ENCODE data around the gene CD82. TPM values are rescaled to one million over a fixed set of nuclear protein-coding genes. Genes with fewer than 3 reads are reported as not detected.

Gene CD82
- polyA plus RNA-seq, 12 donors = 44.3 to 1,338 (median 68.5) TPM

DNA sequence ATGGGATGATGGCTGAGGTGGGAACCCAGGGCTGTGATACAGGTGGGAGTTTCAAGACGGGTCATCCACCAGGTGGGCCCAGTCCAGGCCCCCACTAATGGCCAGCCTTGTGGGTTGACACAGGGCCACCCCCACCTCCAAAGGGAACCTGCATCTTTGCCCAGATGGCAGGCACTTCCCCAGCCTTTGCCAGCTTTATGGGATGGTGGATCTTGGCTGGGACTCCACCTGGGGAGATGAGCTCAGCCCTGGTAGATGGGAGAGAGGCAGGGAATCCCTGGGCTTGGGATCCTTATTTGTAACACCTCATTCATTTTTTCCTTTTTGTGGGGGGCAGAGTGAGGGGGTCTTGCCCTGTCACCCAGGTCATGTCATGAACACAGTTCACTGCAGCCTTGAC is 33.4 kb downstream of the CD82 start:
- DNase-seq = no peak

GRCh38 chr11:44600261-44600660 is 34.8 kb downstream of the CD82 start:
- DNase-seq = no peak

DNA sequence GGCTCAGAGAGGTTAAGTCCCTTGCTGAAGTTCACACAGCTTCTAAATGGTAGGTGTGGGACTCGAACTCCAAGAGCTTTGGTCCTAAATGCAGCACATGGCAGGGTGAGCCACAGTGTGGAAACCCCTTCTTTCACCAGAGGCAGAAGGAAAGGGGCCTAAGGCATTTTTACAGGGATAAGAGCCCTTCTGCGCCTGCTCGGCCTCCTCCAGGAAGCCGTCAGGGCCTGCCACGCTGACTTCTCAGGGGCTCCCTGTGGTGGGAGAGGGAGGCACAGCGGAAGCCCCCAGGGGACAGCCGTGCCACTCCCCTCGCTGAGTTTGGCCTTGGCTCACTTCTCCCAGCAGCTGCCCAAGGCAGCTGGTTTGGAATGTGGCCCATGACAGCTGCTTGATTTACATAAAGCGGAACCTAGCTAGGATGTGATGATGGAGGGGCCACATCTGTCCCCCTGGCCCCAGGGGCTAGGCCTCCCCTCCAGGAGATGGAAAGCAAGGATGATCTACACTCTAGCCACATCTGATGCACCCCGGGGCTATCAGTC is 35.4 kb downstream of the CD82 start:
- DNase-seq = peak; percentile 68

GRCh38 chr11:44601471-44602370 is 36.3 kb downstream of the CD82 start:
- no peak for DNase-seq

DNA sequence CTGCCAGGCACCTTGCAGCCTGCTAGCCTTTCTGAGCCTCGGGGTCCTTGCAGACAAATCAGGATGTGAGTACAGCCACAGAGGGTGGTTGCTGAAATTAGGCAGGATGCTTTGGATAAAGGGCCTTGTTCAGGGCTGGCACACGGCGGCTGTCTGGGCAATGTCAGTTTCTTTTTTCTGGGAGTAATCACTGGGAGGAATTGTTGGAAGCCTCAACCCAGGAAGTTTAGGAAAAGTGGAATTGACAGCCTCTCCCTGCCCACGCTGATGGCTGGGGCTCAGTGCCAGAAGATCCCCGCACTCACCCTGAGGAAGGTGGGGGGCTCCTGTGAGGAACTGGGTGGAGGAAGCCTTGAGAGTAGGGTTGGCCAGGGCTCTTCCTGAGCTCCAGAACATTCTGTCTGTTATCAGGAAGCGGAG is 37.4 kb downstream of the CD82 start:
- DNase-seq = no peak

GRCh38 chr11:44604171-44604581 is 38.7 kb downstream of the CD82 start:
- no peak for DNase-seq

GRCh38 chr11:44605068-44605708 is 39.7 kb downstream of the CD82 start:
- DNase-seq = no peak

DNA sequence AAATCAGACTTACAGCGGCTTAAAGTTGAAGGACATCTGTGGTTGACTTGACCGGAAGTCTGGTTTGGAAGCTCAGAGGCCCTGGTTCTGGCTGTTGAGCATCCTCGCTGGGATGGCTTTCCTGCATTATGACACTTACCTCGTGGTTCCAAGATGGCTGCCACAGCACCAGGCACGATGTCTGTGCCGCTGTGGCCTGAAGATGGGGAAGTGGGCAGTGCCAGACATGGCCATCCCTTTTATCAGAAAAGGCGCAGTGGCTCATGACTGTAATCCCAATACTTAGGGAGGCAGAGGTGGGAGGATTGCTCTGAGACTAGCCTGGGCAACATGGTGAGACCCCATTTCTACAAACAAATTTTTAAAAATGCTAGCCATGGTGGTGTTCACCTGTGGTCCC is 40.5 kb downstream of the CD82 start:
- DNase-seq = no peak

DNA sequence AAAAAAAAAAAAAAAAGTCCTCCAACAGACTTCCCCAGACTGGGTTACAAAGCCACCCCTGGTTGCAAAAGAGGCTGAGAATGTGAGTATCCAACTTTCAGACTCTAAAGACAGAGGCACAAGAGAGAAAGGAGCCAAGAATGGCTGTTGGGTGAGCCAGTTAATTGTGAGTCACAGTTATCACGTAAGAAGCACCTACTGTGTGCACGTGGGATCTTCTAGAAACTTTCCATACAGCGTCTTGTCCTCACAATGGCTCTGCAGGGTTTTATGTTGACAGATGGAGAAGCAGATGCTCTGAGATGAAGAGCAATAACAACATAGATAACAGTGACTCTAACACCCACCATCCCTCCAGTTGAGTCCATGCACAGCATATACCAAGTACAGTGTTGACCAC is 41.0 kb downstream of the CD82 start:
- DNase-seq = no peak

GRCh38 chr11:44607319-44607962 is 42.0 kb downstream of the CD82 start:
- DNase-seq = no peak

- no peak for DNase-seq
Measured at GRCh38 chr11:44607987-44608386, 42.5 kb downstream of the CD82 start.

GRCh38 chr11:44608651-44608990 is 43.2 kb downstream of the CD82 start:
- no peak for DNase-seq

DNA sequence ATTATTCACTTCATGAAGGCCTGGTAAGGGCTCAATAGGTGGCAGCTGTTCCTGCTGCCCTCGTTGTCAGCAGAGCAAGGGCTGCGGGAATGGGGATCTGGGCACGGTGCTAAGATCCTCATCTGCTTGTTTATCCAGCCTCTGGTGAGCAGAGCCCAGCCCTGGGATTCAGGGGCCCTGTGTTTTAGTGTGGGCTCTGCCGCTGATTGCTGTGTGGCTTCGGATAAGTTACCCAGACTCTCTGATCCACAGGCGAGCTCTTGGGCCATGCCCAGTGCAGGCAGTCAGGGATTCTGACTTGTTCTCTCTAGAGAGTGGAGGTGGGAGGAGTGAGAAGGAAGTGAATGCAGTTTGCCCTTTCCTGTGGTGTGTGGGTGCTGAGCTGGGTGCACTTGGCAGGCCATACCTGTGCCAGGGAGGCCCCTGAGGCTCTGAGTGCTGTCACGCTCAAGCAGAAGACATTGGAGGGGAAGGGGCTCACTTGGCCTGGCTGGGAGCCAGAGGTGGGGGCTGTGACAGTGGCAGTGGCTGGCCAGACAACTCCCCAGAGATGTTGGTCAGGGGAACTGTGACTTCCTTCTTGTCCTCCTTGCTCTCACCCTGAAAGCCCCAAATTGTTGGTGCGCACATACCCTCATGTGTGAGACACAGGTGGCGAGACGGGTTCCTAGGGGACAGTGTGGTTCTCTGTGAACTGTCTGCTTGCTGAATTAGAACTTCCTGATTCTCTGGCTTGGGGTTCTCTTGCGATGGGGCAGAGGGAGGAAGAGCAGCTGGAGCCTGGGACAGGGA is 43.7 kb downstream of the CD82 start:
- no peak for DNase-seq

DNA sequence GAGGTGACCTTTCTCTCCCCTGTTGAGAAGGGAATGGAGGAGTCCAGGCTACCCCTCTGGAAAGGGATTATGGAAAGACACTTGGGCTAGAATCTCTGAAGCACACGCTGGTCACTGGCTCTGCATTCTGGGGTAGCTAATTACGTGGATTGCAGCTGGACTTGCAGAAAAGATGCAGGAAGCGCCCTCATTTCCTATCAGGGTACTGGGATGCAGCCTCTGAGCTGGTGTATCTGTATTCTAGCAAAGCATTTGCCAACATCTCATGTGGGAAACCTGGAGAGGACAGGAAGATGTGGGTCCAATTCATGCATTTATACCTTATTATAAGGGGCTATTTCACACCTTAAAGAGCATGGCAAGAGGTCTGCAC is 44.3 kb downstream of the CD82 start:
- no peak for DNase-seq

GRCh38 chr11:44610186-44610955 is 44.9 kb downstream of the CD82 start:
- DNase-seq = no peak

DNA sequence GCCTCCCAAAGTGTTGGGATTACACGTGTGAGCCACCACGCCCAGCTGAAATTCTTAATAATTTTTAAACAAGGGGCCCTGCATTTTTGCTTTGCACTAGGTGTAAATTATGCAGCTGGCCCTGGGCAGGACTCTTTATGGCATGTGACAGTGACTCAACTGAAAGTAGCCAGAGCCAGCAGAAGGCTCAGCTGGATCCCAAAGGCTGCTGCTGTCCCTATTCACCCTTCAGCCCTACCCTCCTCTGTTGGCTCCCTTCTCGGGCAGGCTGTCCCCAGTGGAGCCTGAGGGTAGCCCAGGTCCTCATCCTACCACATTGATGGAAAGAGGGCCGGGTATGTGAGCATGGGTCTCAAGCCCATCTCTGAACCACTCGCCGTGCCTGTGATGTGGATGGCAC is 45.6 kb downstream of the CD82 start:
- DNase-seq = no peak

GRCh38 chr11:44611687-44612434 is 46.4 kb downstream of the CD82 start:
- no peak for DNase-seq

GRCh38 chr11:44613153-44613552 is 47.7 kb downstream of the CD82 start:
- DNase-seq = no peak

DNA sequence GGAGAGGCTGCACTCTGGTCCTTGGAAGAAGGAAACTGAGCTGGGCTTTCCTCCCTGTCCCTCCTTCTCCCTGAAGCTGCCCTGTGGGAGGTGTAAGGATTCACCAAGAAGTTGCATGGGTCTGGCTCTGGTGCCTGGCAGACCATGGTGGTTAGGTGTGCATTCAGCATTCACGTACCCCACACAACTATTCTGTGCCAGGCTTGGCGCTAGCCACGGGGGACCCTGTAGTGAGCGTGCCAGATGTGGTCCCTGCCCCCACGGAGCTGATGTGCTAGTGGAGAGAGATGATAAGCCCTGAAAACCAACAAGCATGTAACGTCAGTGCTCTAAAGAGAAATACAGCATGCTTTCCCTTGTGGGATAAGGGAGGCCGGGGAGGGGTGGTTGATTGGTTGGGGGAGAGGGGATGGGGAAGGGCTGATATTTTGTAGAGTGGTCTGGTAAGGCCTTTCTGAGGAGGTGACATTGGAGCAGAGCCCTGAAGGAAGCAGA is 48.9 kb downstream of the CD82 start:
- no peak for DNase-seq

Measured in muscle of arm (tissue), 12 donors.